Trophoblast cell (in vitro differentiated cells and primary cell): Measurements from ENCODE around the gene LRWD1.
A peak's percentile ranks its signal among the peaks of the same experiment; 100 is the strongest.

ENCODE experiments used
- DNase-seq, 2 donors: peaks; one replicate each; pipeline ENCODE4 v3.0.0-alpha.2; 2016
- H2AFZ ChIP-seq: 2 replicates; pipeline ENCODE4 v1.6.1; 2013; ENCODE audit warnings: low read length, moderate library complexity, mild to moderate bottlenecking; ENCODE audit not compliant: insufficient read depth, poor library complexity
- H2AK5ac ChIP-seq: 2 replicates; pipeline ENCODE4 v1.6.1; 2013; ENCODE audit warnings: mild to moderate bottlenecking, low read length
- H2BK120ac ChIP-seq: 2 replicates; pipeline ENCODE4 v1.6.1; 2013; ENCODE audit warnings: low read length, mild to moderate bottlenecking, moderate library complexity; ENCODE audit not compliant: insufficient read depth, poor library complexity
- H2BK12ac ChIP-seq: 2 replicates; pipeline ENCODE4 v1.6.1; 2013; ENCODE audit warnings: mild to moderate bottlenecking, low read length, moderate library complexity
- H2BK5ac ChIP-seq: 2 replicates; pipeline ENCODE4 v1.6.1; 2013; ENCODE audit warnings: low read length, low read depth, moderate library complexity, mild to moderate bottlenecking; ENCODE audit not compliant: poor library complexity
- H3K14ac ChIP-seq: 2 replicates; pipeline ENCODE4 v1.6.1; 2013; ENCODE audit warnings: mild to moderate bottlenecking, low read length
- H3K18ac ChIP-seq: 2 replicates; pipeline ENCODE4 v1.6.1; 2013; ENCODE audit warnings: mild to moderate bottlenecking, low read length
- H3K23ac ChIP-seq: 2 replicates; pipeline ENCODE4 v1.6.1; 2013; ENCODE audit warnings: low read length
- H3K27ac ChIP-seq: 2 replicates; pipeline ENCODE4 v1.5.1; 2013; ENCODE audit warnings: low read depth, mild to moderate bottlenecking, inconsistent platforms, low read length, moderate library complexity
- H3K27me3 ChIP-seq: 2 replicates; pipeline ENCODE4 v1.6.1; 2013; ENCODE audit warnings: inconsistent platforms, mild to moderate bottlenecking, low read length, moderate library complexity; ENCODE audit not compliant: insufficient read depth
- H3K36me3 ChIP-seq, 2 experiments: 1 replicate in 1 of 2; 2 replicates in 1 of 2; pipeline ENCODE4 v1.6.1; 2013; ENCODE audit warnings: low read length in 2 of 2, mild to moderate bottlenecking in 2 of 2, moderate library complexity in 1 of 2; ENCODE audit not compliant: insufficient read depth in 2 of 2, control insufficient read depth in 1 of 2
- H3K4ac ChIP-seq: 2 replicates; pipeline ENCODE4 v1.6.1; 2013; ENCODE audit warnings: low read depth, mild to moderate bottlenecking, low read length, moderate library complexity
- H3K4me1 ChIP-seq, 2 experiments: 1 replicate in 1 of 2; 2 replicates in 1 of 2; pipeline ENCODE4 v1.6.1; 2013; ENCODE audit warnings: low read length in 2 of 2, mild to moderate bottlenecking in 2 of 2, moderate library complexity in 1 of 2; ENCODE audit not compliant: insufficient read depth in 2 of 2, control insufficient read depth in 1 of 2
- H3K4me2 ChIP-seq: 2 replicates; pipeline ENCODE4 v1.6.1; 2013; ENCODE audit warnings: inconsistent platforms, mild to moderate bottlenecking, low read length, moderate library complexity
- H3K4me3 ChIP-seq: 2 replicates; pipeline ENCODE4 v1.5.1; 2013; ENCODE audit warnings: mild to moderate bottlenecking, low read depth, low read length, inconsistent platforms
- H3K79me1 ChIP-seq: one replicate; pipeline ENCODE4 v1.6.1; 2013; ENCODE audit warnings: low read length
- H3K79me2 ChIP-seq: 2 replicates; pipeline ENCODE4 v1.6.1; 2013; ENCODE audit warnings: low read length, mild to moderate bottlenecking; ENCODE audit not compliant: control insufficient read depth, insufficient read depth, poor library complexity
- H3K9ac ChIP-seq: 2 replicates; pipeline ENCODE4 v1.6.1; 2013; ENCODE audit warnings: mild to moderate bottlenecking, low read length
- H3K9me3 ChIP-seq: 2 replicates; pipeline ENCODE4 v1.6.1; 2013; ENCODE audit warnings: low read depth, mild to moderate bottlenecking, control low read depth, inconsistent platforms, low read length; ENCODE audit not compliant: insufficient read depth
- H4K12ac ChIP-seq: 2 replicates; pipeline ENCODE4 v1.6.1; 2013; ENCODE audit warnings: low read depth, mild to moderate bottlenecking, low read length, moderate library complexity
- H4K8ac ChIP-seq: 2 replicates; pipeline ENCODE4 v1.6.1; 2013; ENCODE audit warnings: low read depth, mild to moderate bottlenecking, low read length, moderate library complexity
- H4K91ac ChIP-seq: one replicate; pipeline ENCODE4 v1.6.1; 2013; ENCODE audit warnings: low read depth, mild to moderate bottlenecking, low read length, moderate library complexity
- WGBS: extraction: QIAGEN DNeasy Blood & Tissue Kit; methylation state at CpG from one replicate; pipeline ENCODE4 v1.1.7; 2013; ENCODE audit warnings: missing lambda C conversion rate; ENCODE audit not compliant: insufficient read length, insufficient coverage; ENCODE audit errors: extremely low coverage; 5-methylcytosine and 5-hydroxymethylcytosine counted together

Gene LRWD1

DNA sequence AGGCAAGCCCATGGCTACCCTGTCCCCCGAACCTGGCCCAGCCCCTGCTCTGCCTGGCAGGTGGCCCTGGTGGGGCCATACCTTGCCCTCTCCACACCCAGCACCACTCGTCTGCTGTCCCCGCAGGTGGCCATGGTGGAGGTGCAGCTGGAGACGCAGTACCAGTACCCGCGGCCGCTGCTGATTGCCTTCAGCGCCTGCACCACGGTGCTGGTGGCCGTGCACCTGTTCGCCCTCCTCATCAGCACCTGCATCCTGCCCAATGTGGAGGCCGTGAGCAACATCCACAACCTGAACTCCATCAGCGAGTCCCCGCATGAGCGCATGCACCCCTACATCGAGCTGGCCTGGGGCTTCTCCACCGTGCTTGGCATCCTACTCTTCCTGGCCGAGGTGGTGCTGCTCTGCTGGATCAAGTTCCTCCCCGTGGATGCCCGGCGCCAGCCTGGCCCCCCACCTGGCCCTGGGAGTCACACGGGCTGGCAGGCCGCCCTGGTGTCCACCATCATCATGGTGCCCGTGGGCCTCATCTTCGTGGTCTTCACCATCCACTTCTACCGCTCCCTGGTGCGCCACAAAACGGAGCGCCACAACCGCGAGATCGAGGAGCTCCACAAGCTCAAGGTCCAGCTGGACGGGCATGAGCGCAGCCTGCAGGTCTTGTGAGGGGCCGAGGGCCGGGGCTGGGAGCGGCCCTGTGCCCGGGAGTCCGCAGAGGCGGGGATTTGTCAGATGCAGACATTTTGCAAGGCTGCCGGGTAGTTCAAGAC is 18.2 kb upstream of the LRWD1 start:
- no peak overlapping the region for H3K4ac ChIP-seq
- no peaks in the 10 kb centered on the region for H3K9me3 ChIP-seq
- no peak overlapping the region for H3K23ac ChIP-seq
- no peaks in the 10 kb centered on the region for H3K79me1 ChIP-seq
- WGBS = no CpG with 5 or more reads among the region's 41 CpGs
- no peak overlapping the region for H2BK5ac ChIP-seq
- H3K18ac ChIP-seq = no peak overlapping the region
- no peak overlapping the region for H2BK12ac ChIP-seq
- peaks cover 29 to 31% of the 10 kb centered on the region in 2 experiments for H3K36me3 ChIP-seq
- peaks cover under 1 to 3% of the 10 kb centered on the region in 2 experiments for H3K4me1 ChIP-seq
- H3K9ac ChIP-seq = no peak overlapping the region
- H3K27me3 ChIP-seq = no peaks in the 10 kb centered on the region
- no peak overlapping the region for H2AK5ac ChIP-seq
- no peak overlapping the region for H3K4me2 ChIP-seq
- H2AFZ ChIP-seq = no peak overlapping the region
- no peak for DNase-seq
- no peak overlapping the region for H4K91ac ChIP-seq
- no peak overlapping the region for H3K4me3 ChIP-seq
- H3K27ac ChIP-seq = no peak overlapping the region
- no peak overlapping the region for H4K8ac ChIP-seq
- no peaks in the 10 kb centered on the region for H3K79me2 ChIP-seq
- no peak overlapping the region for H2BK120ac ChIP-seq
- H3K14ac ChIP-seq = no peak overlapping the region
- no peak overlapping the region for H4K12ac ChIP-seq

DNA sequence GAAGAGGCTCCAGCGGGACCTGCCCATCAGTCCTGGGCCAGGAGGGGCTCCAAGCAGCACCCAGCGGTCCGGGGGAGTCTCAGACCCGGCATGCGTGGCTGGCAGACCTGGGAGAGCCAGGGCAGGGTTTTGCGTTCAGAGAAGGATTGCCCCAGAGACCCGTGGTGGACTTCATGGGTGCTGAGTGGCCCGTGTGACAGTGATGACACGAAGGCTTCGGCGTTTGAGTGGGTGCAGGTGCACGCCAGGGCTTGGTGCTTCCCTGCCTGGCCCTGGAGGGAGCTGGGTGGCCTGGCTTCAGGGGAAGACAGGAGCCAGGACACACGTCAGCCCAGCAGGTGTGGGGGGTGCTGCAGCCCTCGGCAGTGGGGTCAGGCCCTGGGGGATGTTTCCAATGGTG is 17.5 kb upstream of the LRWD1 start:
- WGBS = no CpG with 5 or more reads among the region's 14 CpGs
- Histone ChIP-seq H3K4ac (no peak overlapping the region), H3K4me2 (no peak overlapping the region), H3K79me1 (peaks cover 2% of the 10 kb centered on the region), H4K8ac (no peak overlapping the region), H2BK12ac (no peak overlapping the region), H3K36me3 (peaks cover 22 to 27% of the 10 kb centered on the region in 2 experiments), H4K91ac (no peak overlapping the region), H3K79me2 (no peaks in the 10 kb centered on the region), H3K9me3 (no peaks in the 10 kb centered on the region), H3K14ac (no peak overlapping the region), H2BK5ac (no peak overlapping the region), H3K9ac (no peak overlapping the region), H3K23ac (no peak overlapping the region), H3K4me1 (peaks cover 3 to 5% of the 10 kb centered on the region in 2 experiments), H3K18ac (no peak overlapping the region), H3K27me3 (no peaks in the 10 kb centered on the region), H3K27ac (no peak overlapping the region), H2AK5ac (no peak overlapping the region), H3K4me3 (no peak overlapping the region), H2BK120ac (no peak overlapping the region), H4K12ac (no peak overlapping the region), H2AFZ (no peak overlapping the region)
- no peak for DNase-seq

DNA sequence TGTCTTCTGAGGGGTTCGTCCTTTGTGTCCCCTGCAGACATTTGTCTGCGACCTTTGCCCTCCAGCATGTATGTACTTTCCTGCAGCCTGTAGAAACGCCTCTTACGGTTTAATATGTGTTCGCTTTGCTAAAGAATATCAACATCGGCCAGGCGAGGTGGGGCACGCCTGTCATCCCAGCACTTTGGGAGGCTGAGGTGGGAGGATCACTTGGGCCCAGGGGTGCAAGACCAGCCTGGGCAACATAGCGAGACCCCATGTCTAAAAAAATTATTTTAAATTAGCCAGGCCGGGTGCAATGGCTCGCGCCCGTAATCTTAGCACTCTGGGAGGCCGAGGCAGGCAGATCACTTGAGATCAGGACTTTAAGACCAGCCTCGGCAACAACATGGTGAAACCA is 15.6 kb upstream of the LRWD1 start:
- no peak overlapping the region for H4K91ac ChIP-seq
- no peak for DNase-seq
- H2BK120ac ChIP-seq = no peak overlapping the region
- H3K9me3 ChIP-seq = no peaks in the 10 kb centered on the region
- H3K79me1 ChIP-seq = peaks cover 2% of the 10 kb centered on the region
- no peak overlapping the region for H3K9ac ChIP-seq
- H2AK5ac ChIP-seq = no peak overlapping the region
- no peaks in the 10 kb centered on the region for H3K79me2 ChIP-seq
- no peak overlapping the region for H3K4me3 ChIP-seq
- peaks cover 22 to 27% of the 10 kb centered on the region in 2 experiments for H3K36me3 ChIP-seq
- H4K8ac ChIP-seq = no peak overlapping the region
- no peak overlapping the region for H3K27ac ChIP-seq
- no peak overlapping the region for H3K4ac ChIP-seq
- no peak overlapping the region for H2BK12ac ChIP-seq
- H3K18ac ChIP-seq = no peak overlapping the region
- H3K4me2 ChIP-seq = no peak overlapping the region
- no CpG with 5 or more reads among the region's 15 CpGs for WGBS
- no peak overlapping the region for H3K23ac ChIP-seq
- no peak overlapping the region for H2AFZ ChIP-seq
- H3K27me3 ChIP-seq = no peaks in the 10 kb centered on the region
- no peak overlapping the region for H4K12ac ChIP-seq
- H3K4me1 ChIP-seq = peaks cover 3 to 5% of the 10 kb centered on the region in 2 experiments
- no peak overlapping the region for H2BK5ac ChIP-seq
- H3K14ac ChIP-seq = no peak overlapping the region

DNA sequence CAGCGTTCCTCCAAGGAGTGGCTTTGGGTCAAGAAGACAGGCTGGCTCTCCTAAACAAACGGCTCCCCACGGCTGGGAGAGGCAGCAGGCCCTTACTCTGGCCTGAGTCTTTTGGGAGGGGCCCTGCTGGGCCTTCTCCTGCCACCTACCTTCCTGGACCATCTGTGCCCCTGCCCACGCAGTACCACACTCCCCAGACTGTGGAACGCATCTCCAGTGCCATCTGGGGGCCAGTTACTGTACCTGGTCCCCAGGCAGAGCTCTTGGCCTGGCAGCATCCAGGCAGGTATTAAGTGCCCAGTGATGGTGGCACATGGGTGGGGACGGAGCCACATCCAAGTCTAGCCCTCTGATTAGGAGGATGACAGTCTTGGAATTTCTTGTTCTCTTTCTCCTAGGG is 14.5 kb upstream of the LRWD1 start:
- Histone ChIP-seq H3K4me2 (no peak overlapping the region), H3K4me1 (peaks cover 3 to 5% of the 10 kb centered on the region in 2 experiments), H2BK5ac (no peak overlapping the region), H3K4ac (no peak overlapping the region), H3K27ac (no peak overlapping the region), H3K9me3 (no peaks in the 10 kb centered on the region), H3K79me1 (peaks cover 2% of the 10 kb centered on the region), H2AFZ (no peak overlapping the region), H3K36me3 (peaks cover 19 to 24% of the 10 kb centered on the region in 2 experiments), H3K27me3 (no peaks in the 10 kb centered on the region), H3K23ac (no peak overlapping the region), H4K12ac (no peak overlapping the region), H4K8ac (no peak overlapping the region), H3K9ac (peak overlapping the region; percentile 38), H3K4me3 (no peak overlapping the region), H3K79me2 (no peaks in the 10 kb centered on the region), H2AK5ac (no peak overlapping the region), H4K91ac (no peak overlapping the region), H3K18ac (no peak overlapping the region), H2BK12ac (no peak overlapping the region), H3K14ac (no peak overlapping the region), H2BK120ac (no peak overlapping the region)
- no CpG with 5 or more reads among the region's 6 CpGs for WGBS
- DNase-seq = no peak
